Endometrial microvascular endothelial cells (primary cell): Measurements from ENCODE around the gene NMT1. TPM values are rescaled to one million over a fixed set of nuclear protein-coding genes. Genes with fewer than 3 reads are reported as not detected.

Experiments used
- in situ Hi-C: cut with HindIII; loops from 2 replicates; pipeline ENCODE4 v1.10.0; 2017; ENCODE audit warnings: low sequenced_read_pairs, low pct_unique_long_range_greater_than_20kb; ENCODE audit errors: inconsistent ontology term
- total RNA-seq: library from RNA; depleted of rRNA; stranded (reverse); fragments of >200 nt; gene quantifications from one replicate; pipeline ENCODE4 v1.2.3, GENCODE V29; 2015; ENCODE audit errors: inconsistent ontology term

The NMT1 gene
- total RNA-seq, 1 donor from 2014 or later: 95.8 TPM

DNA sequence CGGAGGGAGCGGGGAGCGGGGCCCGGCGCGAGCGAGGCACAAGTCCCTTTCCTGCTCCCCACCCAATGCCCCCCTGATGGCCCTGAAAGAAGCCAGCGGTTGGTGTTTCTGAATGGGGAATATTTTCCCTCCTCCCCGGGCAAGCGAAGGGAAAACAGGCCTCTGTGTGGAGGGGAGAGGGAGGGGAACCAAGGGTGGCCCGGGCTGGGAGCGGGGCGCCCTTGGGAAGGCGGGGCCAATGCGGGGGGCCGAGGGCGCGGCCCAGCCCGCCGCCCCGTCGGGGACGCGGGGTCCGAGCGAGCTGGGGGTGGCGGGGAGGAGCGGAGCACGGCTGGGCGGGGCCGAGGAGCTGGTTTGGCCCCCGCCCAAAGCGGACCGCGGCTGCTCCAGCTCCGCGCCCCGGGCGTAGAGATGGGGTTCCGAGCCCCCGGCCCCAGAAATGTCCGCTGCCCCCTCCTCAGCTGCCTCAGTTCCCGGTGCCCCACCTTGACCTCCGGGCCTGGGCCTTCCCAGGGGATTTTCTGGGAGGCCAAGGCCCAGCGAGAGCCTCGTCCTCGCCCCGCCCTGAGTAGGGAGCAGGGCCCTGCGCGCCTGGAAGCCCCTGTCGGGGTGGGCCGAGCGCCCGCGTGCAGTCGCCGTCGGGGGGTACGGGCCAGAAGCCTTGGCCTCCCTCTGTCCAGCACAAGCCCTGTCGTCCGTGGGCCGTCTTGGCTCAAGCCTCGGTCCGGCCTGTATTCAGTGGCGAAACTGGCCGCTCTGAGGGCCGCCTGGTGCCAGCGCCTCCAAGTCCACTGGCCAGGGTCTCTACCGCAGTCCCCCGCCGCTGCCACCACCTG lies 83.3 kb downstream of the NMT1 start:
- in situ Hi-C loops: no loop called here

DNA sequence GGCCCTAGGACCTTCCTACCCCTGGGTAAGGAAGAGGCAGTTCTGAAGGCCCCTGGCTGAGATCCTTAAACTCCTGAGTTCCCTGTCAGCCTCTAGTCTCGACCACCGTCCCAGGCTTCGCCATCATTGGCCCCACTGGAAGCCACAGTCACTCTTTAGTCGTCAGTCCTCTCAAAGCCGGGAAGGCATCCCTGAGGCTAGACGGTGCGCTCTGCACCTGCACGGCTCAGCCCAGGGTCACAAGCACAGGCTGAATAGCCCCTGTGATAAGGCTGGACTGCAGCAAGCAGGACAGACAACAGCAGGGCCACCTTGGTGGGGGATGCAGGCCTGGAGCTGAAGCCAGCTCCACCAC lies 83.9 kb downstream of the NMT1 start:
- in situ Hi-C loops: no loop called here

DNA sequence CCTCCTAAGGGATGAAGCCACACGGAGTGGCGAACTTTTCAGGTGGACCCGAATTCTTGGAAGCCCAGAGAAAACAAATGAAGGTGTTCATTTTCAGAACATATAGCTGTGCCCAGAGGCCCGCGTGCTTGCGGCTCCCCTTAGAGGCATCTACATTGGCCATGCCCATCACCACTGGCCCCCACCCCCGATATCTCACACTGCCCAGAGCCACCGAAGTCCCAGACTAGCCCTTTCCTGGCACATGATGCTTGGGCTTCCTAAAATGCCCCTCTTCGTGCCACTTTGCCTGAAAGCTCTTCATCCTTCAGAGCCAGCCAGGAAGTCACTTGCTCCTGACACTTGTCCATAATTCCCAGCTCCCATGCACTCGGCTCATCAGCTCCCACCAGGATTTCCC lies 85.0 kb downstream of the NMT1 start:
- in situ Hi-C loops: no loop called here

DNA sequence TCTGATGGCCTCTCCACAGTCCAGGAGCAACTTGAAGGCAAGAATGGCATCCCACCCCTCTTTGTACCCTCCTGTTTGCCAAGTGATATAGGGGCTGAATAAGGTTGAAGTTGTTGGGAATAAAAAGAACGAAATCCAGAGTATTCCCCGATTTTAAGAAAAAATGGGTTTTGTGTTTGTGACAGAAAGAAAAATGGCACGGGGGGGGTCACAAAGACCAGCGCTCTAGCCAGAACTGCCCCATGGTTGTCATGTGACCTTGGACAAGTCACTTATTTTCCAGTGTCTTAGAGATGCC lies 85.4 kb downstream of the NMT1 start:
- in situ Hi-C loops: no loop called here

DNA sequence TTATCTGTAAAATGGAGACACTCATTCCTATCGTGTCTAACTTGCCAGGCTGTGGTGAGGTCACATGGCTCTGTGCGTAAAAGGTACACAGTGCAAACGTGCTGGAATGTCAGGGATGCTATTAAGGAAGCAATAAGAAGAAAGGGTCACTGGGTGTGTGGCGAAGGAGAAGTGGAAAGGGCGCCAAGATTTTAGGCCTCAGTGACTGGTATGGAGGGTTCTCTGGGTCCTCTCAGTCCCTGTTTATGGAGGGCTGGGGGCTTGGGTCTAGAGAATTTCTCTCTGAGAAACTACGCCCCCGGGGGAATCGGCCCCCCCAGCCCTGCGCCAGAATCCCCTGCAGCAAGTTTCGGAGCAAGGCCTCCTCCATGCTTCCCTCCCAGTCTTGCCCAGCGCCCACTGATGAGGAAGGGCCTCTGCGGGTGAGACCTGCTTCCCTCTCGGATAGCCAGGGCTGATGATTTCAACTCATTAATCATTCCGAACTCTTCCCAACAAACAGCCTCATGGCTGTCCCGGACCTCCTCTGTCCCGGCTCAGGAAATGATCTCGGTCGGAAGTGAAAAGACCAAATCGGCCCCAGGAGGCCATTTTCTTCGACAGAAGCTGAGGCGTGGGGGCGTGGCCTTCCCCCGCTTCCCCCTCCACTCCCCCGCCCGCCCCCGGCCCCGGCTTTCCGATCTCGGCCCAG lies 85.9 kb downstream of the NMT1 start:
- in situ Hi-C loops: no loop called here

DNA sequence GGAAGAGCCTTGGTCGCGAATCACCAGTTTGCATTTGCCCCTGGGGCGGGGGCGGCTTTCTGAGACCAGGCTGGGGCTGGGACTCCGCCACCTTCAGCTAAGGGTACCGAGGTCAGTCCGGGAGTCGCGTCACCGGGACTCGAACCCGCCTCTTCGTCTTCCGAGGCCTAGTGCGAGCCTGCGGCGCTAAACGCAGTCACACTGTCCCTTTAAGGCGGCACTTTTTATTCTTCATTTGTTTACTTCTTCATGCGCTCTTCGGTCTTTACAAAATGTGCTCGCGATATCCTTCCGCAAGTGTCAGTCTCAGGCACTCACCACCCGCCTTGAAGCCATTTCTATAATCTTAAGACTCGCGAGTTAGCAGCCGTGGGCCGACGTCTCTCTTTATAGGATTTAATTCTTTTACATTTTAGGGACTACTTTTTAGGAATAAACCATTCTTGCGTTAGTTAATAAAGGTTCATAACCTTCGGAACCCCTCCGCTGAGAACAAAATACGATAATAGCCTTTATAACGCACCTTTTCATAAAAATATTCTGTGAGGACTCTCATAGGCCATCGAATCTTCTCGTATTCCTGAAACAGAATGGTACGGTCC lies 86.6 kb downstream of the NMT1 start:
- in situ Hi-C loops: no loop called here

DNA sequence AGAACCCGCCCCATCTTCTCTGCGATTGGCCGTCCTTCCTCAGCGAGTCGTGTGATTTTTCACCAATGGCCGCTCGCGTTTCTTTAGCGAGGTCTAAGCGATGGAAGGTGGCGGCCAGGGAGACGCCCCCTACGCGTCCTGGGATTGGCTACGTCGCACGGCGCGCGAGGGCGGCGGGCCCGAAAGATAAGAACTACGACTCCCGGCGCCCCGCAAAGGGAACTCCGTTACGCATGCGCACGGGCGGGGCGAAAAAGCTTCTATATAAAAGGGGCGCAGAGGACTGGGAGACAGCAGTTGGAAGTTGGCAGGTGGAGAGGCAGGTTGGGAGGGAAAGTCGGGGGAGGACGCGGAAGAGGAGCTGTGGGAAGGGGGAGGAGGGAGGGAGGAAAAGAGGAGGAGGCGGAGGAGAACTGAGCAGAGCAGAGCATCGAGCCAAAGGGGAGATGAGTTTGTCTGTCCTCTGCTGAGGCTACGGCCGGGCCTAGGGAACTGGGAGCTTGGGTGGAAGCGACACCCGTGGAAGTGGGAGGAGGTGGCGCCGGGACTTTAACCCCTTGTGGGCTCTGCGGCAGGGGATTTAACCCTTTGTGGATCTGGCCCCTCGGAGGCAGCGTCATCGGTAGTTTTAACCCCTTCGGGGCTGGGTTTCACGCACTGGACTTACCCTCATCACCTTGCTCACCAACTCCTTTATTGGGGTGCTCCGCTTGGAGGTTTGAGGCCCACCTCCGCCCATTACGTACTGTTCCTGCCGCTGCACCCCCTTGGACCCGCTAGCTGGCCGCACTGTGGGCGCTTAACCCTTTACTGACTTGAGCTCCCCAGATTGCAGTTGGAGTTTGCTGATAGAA lies 87.3 kb downstream of the NMT1 start, which contains the start of gene HEXIM1:
Gene HEXIM1, plus strand, starts transcription at position 293 of the 854 bp plus-strand sequence. CDS start 716 bp downstream, outside the sequence.
- in situ Hi-C loops: no loop called here

DNA sequence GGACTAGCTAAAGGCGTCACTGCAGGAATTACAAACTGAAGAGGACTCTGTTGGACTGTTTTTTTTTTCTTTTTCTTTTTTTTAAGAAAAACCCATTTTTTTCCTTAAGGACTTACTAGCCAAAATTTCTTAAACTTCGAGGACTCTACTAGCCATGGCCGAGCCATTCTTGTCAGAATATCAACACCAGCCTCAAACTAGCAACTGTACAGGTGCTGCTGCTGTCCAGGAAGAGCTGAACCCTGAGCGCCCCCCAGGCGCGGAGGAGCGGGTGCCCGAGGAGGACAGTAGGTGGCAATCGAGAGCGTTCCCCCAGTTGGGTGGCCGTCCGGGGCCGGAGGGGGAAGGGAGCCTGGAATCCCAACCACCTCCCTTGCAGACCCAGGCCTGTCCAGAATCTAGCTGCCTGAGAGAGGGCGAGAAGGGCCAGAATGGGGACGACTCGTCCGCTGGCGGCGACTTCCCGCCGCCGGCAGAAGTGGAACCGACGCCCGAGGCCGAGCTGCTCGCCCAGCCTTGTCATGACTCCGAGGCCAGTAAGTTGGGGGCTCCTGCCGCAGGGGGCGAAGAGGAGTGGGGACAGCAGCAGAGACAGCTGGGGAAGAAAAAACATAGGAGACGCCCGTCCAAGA lies 88.0 kb downstream of the NMT1 start:
- in situ Hi-C loops: no loop called here

DNA sequence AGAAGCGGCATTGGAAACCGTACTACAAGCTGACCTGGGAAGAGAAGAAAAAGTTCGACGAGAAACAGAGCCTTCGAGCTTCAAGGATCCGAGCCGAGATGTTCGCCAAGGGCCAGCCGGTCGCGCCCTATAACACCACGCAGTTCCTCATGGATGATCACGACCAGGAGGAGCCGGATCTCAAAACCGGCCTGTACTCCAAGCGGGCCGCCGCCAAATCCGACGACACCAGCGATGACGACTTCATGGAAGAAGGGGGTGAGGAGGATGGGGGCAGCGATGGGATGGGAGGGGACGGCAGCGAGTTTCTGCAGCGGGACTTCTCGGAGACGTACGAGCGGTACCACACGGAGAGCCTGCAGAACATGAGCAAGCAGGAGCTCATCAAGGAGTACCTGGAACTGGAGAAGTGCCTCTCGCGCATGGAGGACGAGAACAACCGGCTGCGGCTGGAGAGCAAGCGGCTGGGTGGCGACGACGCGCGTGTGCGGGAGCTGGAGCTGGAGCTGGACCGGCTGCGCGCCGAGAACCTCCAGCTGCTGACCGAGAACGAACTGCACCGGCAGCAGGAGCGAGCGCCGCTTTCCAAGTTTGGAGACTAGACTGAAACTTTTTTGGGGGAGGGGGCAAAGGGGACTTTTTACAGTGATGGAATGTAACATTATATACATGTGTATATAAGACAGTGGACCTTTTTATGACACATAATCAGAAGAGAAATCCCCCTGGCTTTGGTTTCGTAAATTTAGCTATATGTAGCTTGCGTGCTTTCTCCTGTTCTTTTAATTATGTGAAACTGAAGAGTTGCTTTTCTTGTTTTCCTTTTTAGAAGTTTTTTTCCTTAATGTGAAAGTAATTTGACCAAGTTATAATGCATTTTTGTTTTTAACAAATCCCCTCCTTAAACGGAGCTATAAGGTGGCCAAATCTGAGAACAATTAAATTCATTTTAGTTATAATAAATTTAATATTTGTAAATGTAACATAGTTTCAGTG lies 88.8 kb downstream of the NMT1 start:
- in situ Hi-C loops: no loop called here

DNA sequence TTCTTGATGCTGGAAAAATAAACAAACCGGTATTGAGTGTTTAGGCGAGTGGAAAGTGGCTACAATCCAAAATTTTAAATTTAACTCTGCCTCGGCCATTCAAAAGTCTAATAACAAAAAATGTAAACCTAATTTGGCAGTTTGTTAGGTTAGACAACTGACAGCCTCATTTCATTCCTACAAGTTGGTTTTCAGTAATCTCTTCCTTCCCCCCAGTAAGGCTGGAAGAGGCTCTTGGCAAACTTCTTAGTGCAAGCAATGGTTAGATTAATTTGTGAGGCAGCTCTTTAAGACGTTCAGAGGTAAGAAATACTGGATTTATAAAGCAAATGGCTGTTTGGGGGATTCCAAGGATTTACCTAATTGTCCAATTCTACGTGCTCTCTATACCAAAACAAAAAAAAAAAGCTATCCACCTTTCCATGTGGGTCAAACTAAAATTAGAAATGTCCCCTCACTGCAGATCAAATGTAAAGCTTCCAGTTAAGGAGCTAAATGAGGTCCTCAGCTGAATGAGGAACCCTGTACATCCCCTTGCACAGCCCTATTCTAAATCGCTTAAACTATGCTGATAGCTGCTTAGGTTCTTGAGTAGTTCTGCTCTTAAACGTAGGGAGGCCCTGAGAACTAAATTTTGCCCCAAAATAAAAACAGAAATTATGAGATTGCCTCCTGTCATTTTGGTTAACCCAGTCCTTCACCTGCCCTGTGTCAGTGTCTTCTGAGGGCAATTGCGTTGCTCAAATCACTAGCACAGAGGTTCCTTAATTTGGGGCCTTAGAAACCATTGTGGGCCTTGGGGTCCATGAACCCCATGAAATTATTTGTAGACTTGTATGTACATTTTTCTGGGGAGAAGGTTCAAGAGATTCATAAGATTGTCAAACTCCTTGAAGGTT lies 90.0 kb downstream of the NMT1 start:
- in situ Hi-C loops: no loop called here

DNA sequence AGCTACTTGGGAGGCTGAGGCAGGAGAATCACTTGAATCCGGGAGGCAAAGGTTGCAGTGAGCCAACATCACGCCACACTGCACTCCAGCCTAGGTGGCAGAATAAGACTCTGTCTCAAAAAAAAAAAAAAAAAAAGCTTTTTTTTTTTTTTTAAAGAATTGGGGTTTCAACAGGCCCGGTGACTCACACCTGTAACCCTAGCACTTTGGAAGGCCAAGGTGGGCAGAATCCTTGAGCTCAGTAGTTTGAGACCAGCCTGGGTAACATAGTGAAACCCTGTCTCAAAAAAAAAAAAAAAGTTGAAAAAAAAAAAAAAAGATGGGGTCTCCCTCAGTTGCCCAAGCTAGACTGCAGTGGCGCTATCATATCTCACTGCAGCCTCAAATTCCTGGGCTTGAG lies 93.9 kb downstream of the NMT1 start:
- in situ Hi-C loops: no loop called here

DNA sequence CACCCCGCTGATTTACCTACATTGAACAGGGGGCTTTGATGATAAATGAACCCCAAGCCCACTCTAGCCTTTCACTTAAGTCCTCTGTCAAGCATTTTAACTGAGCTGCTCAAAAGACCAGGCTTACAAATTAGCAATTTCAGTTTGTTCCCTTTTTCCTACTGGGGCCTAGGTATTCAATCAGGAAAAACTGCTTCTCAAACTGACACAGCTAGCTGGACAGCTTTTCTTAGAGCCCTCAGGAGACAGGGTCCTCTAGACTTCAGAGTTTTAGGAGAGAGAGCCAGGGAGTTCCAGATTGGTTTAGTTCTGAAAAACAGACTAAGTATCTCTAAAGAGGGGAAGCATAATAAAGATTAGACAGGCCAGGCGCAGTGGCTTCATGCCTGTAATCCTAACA lies 94.4 kb downstream of the NMT1 start:
- in situ Hi-C loops: no loop called here

DNA sequence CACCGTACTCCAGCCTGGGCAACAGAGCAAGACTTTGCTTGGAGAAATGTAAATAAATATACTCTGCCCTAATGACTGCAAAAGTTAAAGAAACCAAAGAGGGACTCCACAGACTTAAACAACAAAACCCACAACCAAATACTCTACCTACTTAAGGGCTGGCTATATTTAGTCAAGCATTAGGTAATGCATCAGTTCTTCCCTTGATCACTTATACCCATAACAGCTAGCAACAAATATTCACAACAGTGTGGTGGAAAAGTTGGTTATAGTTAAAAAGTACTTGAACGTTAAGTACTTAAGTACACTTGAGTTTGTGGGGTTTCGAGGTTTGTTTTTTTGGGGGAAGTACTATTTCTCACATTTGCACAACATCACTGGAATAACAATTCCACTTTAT lies 95.1 kb downstream of the NMT1 start:
- in situ Hi-C loops: no loop called here
